ENCODE measurements around the gene FHOD3. TPM values are rescaled to one million over a fixed set of nuclear protein-coding genes. Genes with fewer than 3 reads are reported as not detected.
A peak's percentile ranks its signal among the peaks of the same experiment; 100 is the strongest.

Gene FHOD3
- total and polyA plus RNA-seq, 2 experiments from 2014 or later: 2.7 to 8.7 TPM

- H3K36me3 ChIP-seq (ENCODE audit: insufficient read depth): no peaks in the 10 kb centered on the region
- H3K27ac ChIP-seq (ENCODE audit: low read depth): no peak overlapping the region
- H3K4me2 ChIP-seq: no peak overlapping the region
- Mint-ChIP-seq H3K4me3 (no peak overlapping the region), H3K27ac (peak overlapping the region; percentile 69; the same call in 1 of the 2 replicates), H3K36me3 (ENCODE audit: low read depth) (no peaks in the 10 kb centered on the region), H3K9me3 (no peaks in the 10 kb centered on the region; the same call in 2 of the 3 replicates), H3K4me1 (no peaks in the 10 kb centered on the region), H3K27me3 (ENCODE audit: insufficient read depth, low read depth, poor library complexity) (peaks cover 14% of the 10 kb centered on the region)
- peaks cover 8% of the 10 kb centered on the region; the same call in 1 of the 2 replicates for H3K9me2 ChIP-seq (ENCODE audit: insufficient read depth)
- no peaks in the 10 kb centered on the region for H3K4me1 ChIP-seq (ENCODE audit: insufficient read depth)
- no peaks in the 10 kb centered on the region for H3F3A ChIP-seq (replicated peaks; ENCODE audit: low read depth)
- H3K27me3 ChIP-seq (ENCODE audit: insufficient read depth): no peaks in the 10 kb centered on the region
- H3K4me3 ChIP-seq: no peak overlapping the region
- no peaks in the 10 kb centered on the region for H3K79me2 ChIP-seq (replicated peaks; ENCODE audit: insufficient read depth)
- DNase-seq (ENCODE audit: low spot score) (no peak), ATAC-seq (no peak)
- H2AFZ ChIP-seq: no peak overlapping the region
- H4K20me1 ChIP-seq (replicated peaks; ENCODE audit: insufficient read depth): no peaks in the 10 kb centered on the region
- TF ChIP-seq STAT1 (IDR thresholded peaks at IDR 0.05; ENCODE audit: unreplicated experiment) (no peak), EZH2 (IDR thresholded peaks at IDR 0.05; ENCODE audit: low read depth, unreplicated experiment) (no peak), JUNB (IDR thresholded peaks at IDR 0.05; ENCODE audit: unreplicated experiment) (no peak), ZNF331 (CRISPR knock-in tag; IDR thresholded peaks at IDR 0.05; ENCODE audit: low read depth) (no peak), CREB1 (CRISPR knock-in tag; IDR thresholded peaks at IDR 0.05; ENCODE audit: low read depth) (no peak), NANOG (IDR thresholded peaks at IDR 0.05; ENCODE audit: borderline replicate concordance) (no peak), REST (IDR thresholded peaks at IDR 0.05; ENCODE audit: unreplicated experiment) (no peak), POLR2AphosphoS5 (IDR thresholded peaks at IDR 0.05; ENCODE audit: low read depth) (no peak), EZH2phosphoT487 (IDR thresholded peaks at IDR 0.05; ENCODE audit: unreplicated experiment) (no peak), ZNF114 (CRISPR knock-in tag; IDR thresholded peaks at IDR 0.05) (no peak)
- TF ChIP-seq, protein P1, sequence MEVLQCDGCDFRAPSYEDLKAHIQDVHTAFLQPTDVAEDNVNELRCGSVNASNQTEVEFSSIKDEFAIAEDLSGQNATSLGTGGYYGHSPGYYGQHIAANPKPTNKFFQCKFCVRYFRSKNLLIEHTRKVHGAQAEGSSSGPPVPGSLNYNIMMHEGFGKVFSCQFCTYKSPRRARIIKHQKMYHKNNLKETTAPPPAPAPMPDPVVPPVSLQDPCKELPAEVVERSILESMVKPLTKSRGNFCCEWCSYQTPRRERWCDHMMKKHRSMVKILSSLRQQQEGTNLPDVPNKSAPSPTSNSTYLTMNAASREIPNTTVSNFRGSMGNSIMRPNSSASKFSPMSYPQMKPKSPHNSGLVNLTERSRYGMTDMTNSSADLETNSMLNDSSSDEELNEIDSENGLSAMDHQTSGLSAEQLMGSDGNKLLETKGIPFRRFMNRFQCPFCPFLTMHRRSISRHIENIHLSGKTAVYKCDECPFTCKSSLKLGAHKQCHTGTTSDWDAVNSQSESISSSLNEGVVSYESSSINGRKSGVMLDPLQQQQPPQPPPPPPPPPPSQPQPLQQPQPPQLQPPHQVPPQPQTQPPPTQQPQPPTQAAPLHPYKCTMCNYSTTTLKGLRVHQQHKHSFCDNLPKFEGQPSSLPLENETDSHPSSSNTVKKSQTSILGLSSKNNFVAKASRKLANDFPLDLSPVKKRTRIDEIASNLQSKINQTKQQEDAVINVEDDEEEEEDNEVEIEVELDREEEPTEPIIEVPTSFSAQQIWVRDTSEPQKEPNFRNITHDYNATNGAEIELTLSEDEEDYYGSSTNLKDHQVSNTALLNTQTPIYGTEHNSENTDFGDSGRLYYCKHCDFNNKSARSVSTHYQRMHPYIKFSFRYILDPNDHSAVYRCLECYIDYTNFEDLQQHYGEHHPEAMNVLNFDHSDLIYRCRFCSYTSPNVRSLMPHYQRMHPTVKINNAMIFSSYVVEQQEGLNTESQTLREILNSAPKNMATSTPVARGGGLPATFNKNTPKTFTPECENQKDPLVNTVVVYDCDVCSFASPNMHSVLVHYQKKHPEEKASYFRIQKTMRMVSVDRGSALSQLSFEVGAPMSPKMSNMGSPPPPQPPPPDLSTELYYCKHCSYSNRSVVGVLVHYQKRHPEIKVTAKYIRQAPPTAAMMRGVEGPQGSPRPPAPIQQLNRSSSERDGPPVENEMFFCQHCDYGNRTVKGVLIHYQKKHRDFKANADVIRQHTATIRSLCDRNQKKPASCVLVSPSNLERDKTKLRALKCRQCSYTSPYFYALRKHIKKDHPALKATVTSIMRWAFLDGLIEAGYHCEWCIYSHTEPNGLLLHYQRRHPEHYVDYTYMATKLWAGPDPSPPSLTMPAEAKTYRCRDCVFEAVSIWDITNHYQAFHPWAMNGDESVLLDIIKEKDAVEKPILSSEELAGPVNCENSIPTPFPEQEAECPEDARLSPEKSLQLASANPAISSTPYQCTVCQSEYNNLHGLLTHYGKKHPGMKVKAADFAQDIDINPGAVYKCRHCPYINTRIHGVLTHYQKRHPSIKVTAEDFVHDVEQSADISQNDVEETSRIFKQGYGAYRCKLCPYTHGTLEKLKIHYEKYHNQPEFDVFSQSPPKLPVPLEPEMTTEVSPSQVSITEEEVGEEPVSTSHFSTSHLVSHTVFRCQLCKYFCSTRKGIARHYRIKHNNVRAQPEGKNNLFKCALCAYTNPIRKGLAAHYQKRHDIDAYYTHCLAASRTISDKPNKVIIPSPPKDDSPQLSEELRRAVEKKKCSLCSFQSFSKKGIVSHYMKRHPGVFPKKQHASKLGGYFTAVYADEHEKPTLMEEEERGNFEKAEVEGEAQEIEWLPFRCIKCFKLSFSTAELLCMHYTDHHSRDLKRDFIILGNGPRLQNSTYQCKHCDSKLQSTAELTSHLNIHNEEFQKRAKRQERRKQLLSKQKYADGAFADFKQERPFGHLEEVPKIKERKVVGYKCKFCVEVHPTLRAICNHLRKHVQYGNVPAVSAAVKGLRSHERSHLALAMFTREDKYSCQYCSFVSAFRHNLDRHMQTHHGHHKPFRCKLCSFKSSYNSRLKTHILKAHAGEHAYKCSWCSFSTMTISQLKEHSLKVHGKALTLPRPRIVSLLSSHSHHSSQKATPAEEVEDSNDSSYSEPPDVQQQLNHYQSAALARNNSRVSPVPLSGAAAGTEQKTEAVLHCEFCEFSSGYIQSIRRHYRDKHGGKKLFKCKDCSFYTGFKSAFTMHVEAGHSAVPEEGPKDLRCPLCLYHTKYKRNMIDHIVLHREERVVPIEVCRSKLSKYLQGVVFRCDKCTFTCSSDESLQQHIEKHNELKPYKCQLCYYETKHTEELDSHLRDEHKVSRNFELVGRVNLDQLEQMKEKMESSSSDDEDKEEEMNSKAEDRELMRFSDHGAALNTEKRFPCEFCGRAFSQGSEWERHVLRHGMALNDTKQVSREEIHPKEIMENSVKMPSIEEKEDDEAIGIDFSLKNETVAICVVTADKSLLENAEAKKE (CRISPR knock-in tag; IDR thresholded peaks at IDR 0.05): no peak
- TF ChIP-seq, protein P2, sequence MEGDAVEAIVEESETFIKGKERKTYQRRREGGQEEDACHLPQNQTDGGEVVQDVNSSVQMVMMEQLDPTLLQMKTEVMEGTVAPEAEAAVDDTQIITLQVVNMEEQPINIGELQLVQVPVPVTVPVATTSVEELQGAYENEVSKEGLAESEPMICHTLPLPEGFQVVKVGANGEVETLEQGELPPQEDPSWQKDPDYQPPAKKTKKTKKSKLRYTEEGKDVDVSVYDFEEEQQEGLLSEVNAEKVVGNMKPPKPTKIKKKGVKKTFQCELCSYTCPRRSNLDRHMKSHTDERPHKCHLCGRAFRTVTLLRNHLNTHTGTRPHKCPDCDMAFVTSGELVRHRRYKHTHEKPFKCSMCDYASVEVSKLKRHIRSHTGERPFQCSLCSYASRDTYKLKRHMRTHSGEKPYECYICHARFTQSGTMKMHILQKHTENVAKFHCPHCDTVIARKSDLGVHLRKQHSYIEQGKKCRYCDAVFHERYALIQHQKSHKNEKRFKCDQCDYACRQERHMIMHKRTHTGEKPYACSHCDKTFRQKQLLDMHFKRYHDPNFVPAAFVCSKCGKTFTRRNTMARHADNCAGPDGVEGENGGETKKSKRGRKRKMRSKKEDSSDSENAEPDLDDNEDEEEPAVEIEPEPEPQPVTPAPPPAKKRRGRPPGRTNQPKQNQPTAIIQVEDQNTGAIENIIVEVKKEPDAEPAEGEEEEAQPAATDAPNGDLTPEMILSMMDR (conservative IDR thresholded peaks at IDR 0.05; ENCODE audit: low read depth in 2 of 2): no peak
- TF ChIP-seq, protein P3, sequence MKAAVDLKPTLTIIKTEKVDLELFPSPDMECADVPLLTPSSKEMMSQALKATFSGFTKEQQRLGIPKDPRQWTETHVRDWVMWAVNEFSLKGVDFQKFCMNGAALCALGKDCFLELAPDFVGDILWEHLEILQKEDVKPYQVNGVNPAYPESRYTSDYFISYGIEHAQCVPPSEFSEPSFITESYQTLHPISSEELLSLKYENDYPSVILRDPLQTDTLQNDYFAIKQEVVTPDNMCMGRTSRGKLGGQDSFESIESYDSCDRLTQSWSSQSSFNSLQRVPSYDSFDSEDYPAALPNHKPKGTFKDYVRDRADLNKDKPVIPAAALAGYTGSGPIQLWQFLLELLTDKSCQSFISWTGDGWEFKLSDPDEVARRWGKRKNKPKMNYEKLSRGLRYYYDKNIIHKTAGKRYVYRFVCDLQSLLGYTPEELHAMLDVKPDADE (IDR thresholded peaks at IDR 0.05): no peak
Observed at GRCh38 chr18:36745219-36745975, 447.9 kb downstream of the FHOD3 start.
